GM19468 (cell line): ENCODE results near the gene ALX3.
"Not testable (repeated sequence)": the region's sequence is repeated elsewhere in the genome, so short reads cannot be mapped to it uniquely, and the experiment has no call there.

Experiments
- ATAC-seq: cut with Tn5 transposase; IDR thresholded peaks from one replicate; pipeline ENCODE4 v1.9.1; 2021; ENCODE audit warnings: mild to moderate bottlenecking, moderate library complexity, moderate number of reproducible peaks; ENCODE audit not compliant: unreplicated experiment; ENCODE audit errors: extremely low read depth

The ALX3 gene

DNA sequence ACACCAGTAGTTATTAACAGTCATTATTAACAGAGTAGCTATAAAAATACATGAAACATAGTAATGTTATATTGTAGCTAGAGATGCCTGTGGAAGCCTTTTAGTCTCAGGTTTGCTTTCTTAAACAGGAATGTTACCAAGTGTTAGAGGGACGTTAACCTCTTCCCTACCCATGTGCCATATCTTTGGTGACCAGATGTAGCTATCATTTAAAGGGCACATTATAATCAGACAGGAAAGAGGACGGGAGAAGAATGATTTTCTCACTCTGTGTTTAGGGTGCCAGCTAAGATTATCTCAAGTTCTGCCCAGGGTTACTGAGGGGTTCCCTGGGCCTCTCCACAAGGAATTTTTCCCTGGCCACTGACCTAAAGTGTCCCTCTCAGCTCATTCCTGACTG lies 20.9 kb upstream of the ALX3 start:
- ATAC-seq, result no peak

- ATAC-seq, result no peak
Measured at GRCh38 chr1:110089561-110090275, 19.2 kb upstream of the ALX3 start.

- no peak for ATAC-seq
Measured at GRCh38 chr1:110088739-110089316, 18.4 kb upstream of the ALX3 start.

- no peak for ATAC-seq
Measured at GRCh38 chr1:110087812-110088738, 17.6 kb upstream of the ALX3 start.

DNA sequence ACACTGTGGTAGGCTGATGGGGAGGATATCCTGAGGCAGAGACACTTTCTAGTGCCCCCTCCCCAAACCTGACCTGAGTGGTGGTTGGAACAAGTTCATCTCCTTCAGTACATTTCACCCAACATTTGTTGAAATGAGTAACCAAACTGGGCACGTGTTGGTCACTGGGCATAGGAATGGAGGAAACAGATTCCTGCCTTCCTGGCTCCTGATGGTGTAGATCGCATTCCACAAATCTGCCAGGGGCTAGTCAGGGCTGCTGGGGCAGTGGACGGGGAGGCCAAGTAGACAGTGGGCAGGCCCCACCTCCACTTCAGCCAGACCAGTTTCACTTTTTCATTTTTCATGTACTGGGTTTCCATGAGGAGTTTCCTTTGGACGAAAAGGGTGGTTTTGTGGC lies 16.5 kb upstream of the ALX3 start:
- no peak for ATAC-seq

DNA sequence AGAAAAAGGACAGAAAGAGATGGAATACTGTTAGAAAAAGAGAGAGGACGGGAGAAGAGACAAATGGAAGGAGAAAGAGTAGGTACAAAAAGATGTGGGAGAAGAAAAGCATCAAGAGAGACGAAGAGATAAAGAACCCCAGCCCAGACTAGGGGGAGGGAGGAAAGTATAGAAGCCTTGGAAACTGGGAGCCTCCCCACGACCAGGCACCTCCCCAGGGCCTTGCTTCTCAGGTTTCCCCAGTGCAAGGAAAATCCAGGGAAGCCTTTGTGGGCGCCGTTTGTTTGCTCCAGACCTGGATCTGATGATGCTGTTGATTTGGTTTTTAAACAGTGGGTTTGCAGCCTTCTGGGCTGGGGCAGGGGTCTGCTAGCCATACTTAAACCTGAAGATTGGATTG lies 15.2 kb upstream of the ALX3 start:
- ATAC-seq, result no peak

- no peak for ATAC-seq
Measured at GRCh38 chr1:110084227-110085078, 14.0 kb upstream of the ALX3 start.

DNA sequence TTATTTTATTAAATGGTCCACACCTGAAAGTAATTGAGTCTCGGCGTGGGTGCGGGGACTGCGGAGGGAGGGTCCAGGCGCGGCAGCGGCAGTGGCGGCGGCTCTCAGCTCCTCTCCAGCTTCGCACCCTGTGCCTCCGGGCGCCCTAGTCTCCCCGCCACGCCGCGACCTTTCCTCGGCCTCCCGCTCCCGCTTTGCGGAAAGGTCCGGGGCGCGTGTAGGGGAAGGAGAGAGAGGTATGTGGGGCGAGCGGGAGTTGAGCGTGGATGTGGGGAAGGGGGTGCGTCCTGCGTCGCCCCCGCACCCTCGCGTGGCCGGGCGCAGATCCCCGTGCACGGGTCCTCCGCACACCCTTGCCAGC lies 13.4 kb upstream of the ALX3 start:
- no peak for ATAC-seq

- no peak for ATAC-seq
Measured at GRCh38 chr1:110083061-110083865, 12.8 kb upstream of the ALX3 start.

- ATAC-seq, result no peak
Measured at GRCh38 chr1:110082477-110082876, 12.0 kb upstream of the ALX3 start.

DNA sequence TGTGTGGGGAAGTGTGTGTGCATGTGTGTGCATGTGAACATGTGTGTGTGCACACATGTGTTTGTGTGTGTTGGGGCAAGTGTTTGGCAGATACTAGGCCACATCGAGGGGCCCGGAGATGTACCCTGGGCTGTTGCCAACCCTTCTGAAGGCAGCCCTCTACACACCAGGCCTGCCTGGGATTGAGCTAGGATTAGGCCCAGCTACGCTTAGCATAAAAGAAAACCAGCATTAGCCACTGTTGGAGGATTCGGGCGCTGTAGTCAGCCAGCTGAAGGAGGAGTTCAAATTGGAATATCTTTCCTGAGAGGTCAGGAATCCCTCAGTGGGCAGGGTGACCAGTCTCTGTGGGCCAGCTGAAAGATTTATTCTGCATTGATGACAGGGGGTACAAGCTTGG lies 10.6 kb upstream of the ALX3 start:
- no peak for ATAC-seq

DNA sequence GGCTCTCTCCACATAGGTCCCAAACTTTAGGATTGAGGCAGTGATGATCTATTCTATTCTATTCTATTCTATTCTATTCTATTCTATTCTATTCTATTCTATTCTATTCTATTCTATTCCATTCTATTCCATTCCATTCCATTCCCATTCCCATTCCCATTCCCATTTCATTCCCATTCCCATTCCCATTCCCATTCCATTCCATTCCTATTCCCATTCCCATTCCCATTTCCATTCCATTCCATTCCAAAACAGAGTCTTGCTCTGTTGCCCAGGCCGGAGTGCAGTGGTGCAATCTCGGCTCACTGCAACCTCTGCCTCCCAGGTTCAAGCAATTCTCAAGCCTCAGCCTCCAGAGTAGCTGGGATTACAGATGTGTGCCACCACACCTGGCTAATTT lies 9.5 kb upstream of the ALX3 start:
- ATAC-seq, result not testable (repeated sequence)

GRCh38 chr1:110076789-110077500 lies 6.5 kb upstream of the ALX3 start:
- no peak for ATAC-seq

DNA sequence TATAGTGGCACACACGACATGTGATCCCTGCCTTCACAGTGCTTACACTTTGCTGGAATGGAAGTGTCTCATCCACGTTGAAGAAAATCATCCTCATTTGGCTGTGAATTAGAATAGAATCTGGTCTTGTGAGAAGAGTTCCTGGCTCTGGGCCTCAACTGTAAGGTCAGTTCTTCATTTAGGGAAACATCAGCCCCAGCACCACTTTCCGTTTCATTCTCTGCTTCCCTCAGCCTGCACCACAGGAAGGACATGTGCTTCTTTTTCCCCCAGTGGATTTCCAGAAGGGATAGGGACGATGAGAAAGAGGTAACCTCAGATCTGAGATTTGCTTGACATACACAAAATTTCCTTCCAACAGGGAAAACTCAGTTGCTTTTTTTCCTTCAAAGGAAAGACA lies 3.7 kb upstream of the ALX3 start:
- no peak for ATAC-seq

DNA sequence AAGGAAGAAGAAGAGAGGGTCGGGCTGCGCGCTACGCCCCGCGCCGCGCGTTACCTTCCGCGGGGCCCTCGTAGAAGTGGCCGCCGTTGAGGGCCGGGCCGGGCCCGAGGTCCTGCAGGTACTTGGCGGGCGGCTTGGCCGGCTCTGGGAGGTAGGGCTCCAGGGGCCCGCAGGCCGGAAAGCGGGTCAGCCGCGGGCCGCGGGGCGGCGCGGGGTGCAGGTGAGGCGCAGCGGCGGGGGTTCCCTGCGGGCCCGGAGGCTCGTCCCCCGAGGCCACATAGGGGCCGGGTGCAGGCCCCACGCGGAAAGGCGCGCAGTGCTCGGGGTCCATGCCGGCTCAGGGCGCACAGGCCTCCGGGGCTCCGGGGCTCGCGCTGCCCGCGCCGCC lies 196 bp downstream of the ALX3 start:
- ATAC-seq, result no peak

DNA sequence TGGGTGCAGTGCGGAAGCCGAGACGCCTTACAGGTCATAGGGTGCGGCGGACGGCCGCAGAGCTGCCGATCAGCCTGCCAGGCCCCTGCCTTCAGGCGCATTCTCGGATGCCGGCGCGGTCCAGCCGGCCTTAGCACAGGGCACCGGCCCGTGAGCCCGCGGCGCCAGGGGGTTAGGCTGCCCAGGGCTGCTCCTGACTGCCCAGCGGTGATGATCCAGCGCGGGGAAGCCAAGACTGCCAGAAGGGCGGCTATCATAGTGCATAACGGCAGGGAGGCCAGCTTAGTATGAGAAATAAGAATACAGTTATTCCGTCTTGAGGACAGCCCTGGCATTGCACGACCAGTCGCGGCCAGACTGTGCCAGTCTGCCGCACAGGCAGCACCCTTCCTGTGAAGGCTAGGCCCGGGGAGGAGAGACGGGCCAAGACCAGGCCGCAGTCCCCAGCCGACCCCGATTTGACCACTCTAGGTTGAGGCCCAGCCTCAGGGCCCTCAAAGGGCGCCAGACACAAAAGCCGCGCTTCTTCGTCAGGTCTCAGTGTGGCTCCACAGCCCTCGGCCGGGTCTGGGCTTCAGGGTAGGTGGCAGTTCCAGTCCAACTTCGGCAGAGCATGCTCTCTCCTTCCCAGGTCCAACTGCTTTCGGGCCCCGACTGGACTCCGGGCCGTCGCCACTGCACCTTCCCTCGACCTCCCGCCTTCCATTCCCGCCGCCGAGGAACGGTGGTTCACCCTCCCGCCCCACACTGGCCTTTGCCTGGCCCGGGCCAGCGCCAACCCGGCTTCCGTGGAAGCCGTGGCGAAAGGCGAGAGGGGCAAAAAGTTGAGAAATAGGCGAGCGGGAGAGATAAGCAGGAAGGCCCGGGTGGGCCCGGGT lies 829 bp downstream of the ALX3 start:
- ATAC-seq, result no peak

DNA sequence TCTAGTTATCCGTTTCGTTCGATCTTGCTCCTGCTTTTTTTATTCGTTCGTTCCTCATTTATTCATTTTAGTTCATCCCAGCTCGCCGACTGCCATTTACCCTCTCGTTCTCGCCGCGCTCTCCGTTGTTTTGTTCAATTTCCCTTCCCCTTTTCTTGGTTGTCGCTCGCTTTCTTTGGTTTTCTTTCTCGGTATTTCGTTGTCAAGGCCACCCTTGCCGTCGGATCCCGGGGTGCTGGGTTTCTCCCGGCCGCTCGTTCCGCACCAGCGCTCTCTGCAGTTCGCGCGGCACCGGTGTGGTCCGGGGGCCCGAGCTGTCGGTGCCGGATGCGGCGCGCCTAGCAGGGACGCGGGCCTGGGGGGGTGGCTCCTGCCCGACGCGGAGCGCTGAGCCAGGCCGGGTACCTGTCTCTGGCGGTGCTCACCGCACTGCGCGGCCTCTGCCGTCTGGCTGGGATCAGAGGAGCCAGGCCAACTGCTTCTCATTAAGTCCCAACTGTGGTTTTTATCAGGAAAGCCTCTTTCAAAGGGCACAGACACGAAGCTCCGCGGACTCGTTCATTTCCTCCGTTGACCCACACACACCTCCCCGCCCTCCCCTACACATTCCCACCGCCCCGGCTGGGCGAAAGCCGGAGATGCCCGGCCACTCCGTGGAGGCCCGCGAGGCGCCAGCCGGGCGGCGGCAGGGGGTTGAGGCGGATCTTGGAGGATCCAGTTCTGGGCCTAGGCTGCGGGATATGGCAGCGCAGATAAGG lies 1.6 kb downstream of the ALX3 start:
- ATAC-seq, result no peak
